ENCODE data around the gene CC2D1A. TPM values are rescaled to one million over a fixed set of nuclear protein-coding genes. Genes with fewer than 3 reads are reported as not detected.

CC2D1A gene
- total RNA-seq, 2 experiments from 2014 or later, result 16.4 to 16.9 TPM

GRCh38 chr19:13956365-13956744, 50.4 kb downstream of the CC2D1A start:
- ChIA-PET CTCF (interaction anchor here (0.5 to 1.1 kb wide), 2 partner anchors 31 to 76 kb away, joined by 4 read pairs; no protein-coding TSS in a partner anchor), POLR2A (no interaction called here)
- Mint-ChIP-seq H3K4me3 (no peak overlapping the region), H3K27me3 (no peaks in the 10 kb centered on the region), H3K27ac (no peak overlapping the region), H3K4me1 (ENCODE audit: low read depth) (peaks cover 17% of the 10 kb centered on the region), H3K36me3 (ENCODE audit: low read depth) (peaks cover 52% of the 10 kb centered on the region), H3K9me3 (no peaks in the 10 kb centered on the region)
- ATAC-seq (ENCODE audit: poor library complexity), result no peak
- H3K4me3 ChIP-seq (ENCODE audit: low read length), result no peak overlapping the region
- no peaks in the 10 kb centered on the region for H3K9me3 ChIP-seq (ENCODE audit: control insufficient read depth in 1 of 2, insufficient read depth in 1 of 2, low read length in 2 of 2)
- no peak overlapping the region for H3K27ac ChIP-seq (ENCODE audit: low read depth in 1 of 2, low read length in 2 of 2)
- DNase-seq, result no peak
- peaks cover 67% of the 10 kb centered on the region for H3K36me3 ChIP-seq (ENCODE audit: insufficient read depth, low read length)
- intact Hi-C loops (cut with DNase I, micrococcal nuclease), result no loop called here
- no peaks in the 10 kb centered on the region for H3K27me3 ChIP-seq (ENCODE audit: control insufficient read depth in 1 of 2, insufficient read depth in 2 of 2, low read length in 2 of 2)
- peaks cover 33% of the 10 kb centered on the region for H3K4me1 ChIP-seq (ENCODE audit: insufficient read depth, low read length)
- TF ChIP-seq CTCF (IDR thresholded peaks at IDR 0.05), result no peak

- ChIA-PET CTCF (interaction anchor here (1.1 kb wide), 1 partner anchor 76 kb away, joined by 4 read pairs; no protein-coding TSS in a partner anchor), POLR2A (no interaction called here)
- H3K27ac Mint-ChIP-seq, result no peak overlapping the region
- H3K4me3 Mint-ChIP-seq, result no peak overlapping the region
- intact Hi-C loops (cut with DNase I, micrococcal nuclease), result no loop called here
- Histone ChIP-seq H3K9me3 (ENCODE audit: control insufficient read depth in 1 of 2, insufficient read depth in 1 of 2, low read length in 2 of 2) (no peaks in the 10 kb centered on the region), H3K4me1 (ENCODE audit: insufficient read depth, low read length) (peaks cover 27% of the 10 kb centered on the region), H3K27me3 (ENCODE audit: control insufficient read depth in 1 of 2, insufficient read depth in 2 of 2, low read length in 2 of 2) (no peaks in the 10 kb centered on the region), H3K4me3 (ENCODE audit: low read length) (no peak overlapping the region), H3K27ac (ENCODE audit: low read depth in 1 of 2, low read length in 2 of 2) (no peak overlapping the region), H3K36me3 (ENCODE audit: insufficient read depth, low read length) (peaks cover 72% of the 10 kb centered on the region)
- H3K9me3 Mint-ChIP-seq, result no peaks in the 10 kb centered on the region
- TF ChIP-seq CTCF (IDR thresholded peaks at IDR 0.05), result no peak
- DNase-seq (no peak), ATAC-seq (ENCODE audit: poor library complexity) (no peak)
- peaks cover 12% of the 10 kb centered on the region for H3K4me1 Mint-ChIP-seq (ENCODE audit: low read depth)
- peaks cover 54% of the 10 kb centered on the region for H3K36me3 Mint-ChIP-seq (ENCODE audit: low read depth)
- H3K27me3 Mint-ChIP-seq, result no peaks in the 10 kb centered on the region
Measured at GRCh38 chr19:13957051-13957450, 51.0 kb downstream of the CC2D1A start.

- TF ChIP-seq CTCF (IDR thresholded peaks at IDR 0.05), result no peak
- Mint-ChIP-seq H3K9me3 (no peaks in the 10 kb centered on the region), H3K4me1 (ENCODE audit: low read depth) (peaks cover 8% of the 10 kb centered on the region), H3K27me3 (no peaks in the 10 kb centered on the region), H3K27ac (no peak overlapping the region), H3K36me3 (ENCODE audit: low read depth) (peaks cover 49% of the 10 kb centered on the region), H3K4me3 (peak overlapping the region; percentile 30)
- H3K4me1 ChIP-seq (ENCODE audit: insufficient read depth, low read length), result peaks cover 24% of the 10 kb centered on the region
- no peak overlapping the region for H3K27ac ChIP-seq (ENCODE audit: low read depth in 1 of 2, low read length in 2 of 2)
- no peaks in the 10 kb centered on the region for H3K9me3 ChIP-seq (ENCODE audit: control insufficient read depth in 1 of 2, insufficient read depth in 1 of 2, low read length in 2 of 2)
- ChIA-PET POLR2A (no interaction called here), CTCF (no interaction called here)
- intact Hi-C loops (cut with DNase I, micrococcal nuclease), result no loop called here
- no peak for ATAC-seq (ENCODE audit: poor library complexity)
- no peak overlapping the region for H3K4me3 ChIP-seq (ENCODE audit: low read length)
- no peaks in the 10 kb centered on the region for H3K27me3 ChIP-seq (ENCODE audit: control insufficient read depth in 1 of 2, insufficient read depth in 2 of 2, low read length in 2 of 2)
- peaks cover 73% of the 10 kb centered on the region for H3K36me3 ChIP-seq (ENCODE audit: insufficient read depth, low read length)
- DNase-seq, result no peak
Measured at GRCh38 chr19:13958043-13958442, 52.0 kb downstream of the CC2D1A start.
